IPS-NIHi11 (cell line): Measurements from ENCODE around the gene NTHL1.

Source experiments
- DNase-seq: peaks from one replicate; pipeline ENCODE4 v3.0.0; 2012; ENCODE audit warnings: mixed read lengths, low spot score

NTHL1 gene

GRCh38 chr16:2047330-2048115 lies at the start of gene NTHL1, which contains the start of gene TSC2:
TSS of gene NTHL1 (minus strand) at chr16:2047834. CDS start at chr16:2047823, 11 bp downstream.
TSS of gene TSC2 (plus strand) at chr16:2047985. CDS start at chr16:2048616, 631 bp downstream.
- DNase-seq: peak; percentile 98

GRCh38 chr16:2096853-2097595 lies 49.4 kb upstream of the NTHL1 start:
- DNase-seq: no peak

GRCh38 chr16:2095918-2096582 lies 48.4 kb upstream of the NTHL1 start:
- DNase-seq: no peak

GRCh38 chr16:2095315-2095853 lies 47.8 kb upstream of the NTHL1 start:
- DNase-seq: no peak

- no peak for DNase-seq
These were observed 46.2 kb upstream of the NTHL1 start for GRCh38 chr16:2093793-2094192.

GRCh38 chr16:2092866-2093265 lies 45.2 kb upstream of the NTHL1 start:
- DNase-seq: no peak

GRCh38 chr16:2092256-2092620 lies 44.6 kb upstream of the NTHL1 start:
- no peak for DNase-seq

GRCh38 chr16:2091547-2092255 lies 44.1 kb upstream of the NTHL1 start:
- no peak for DNase-seq

GRCh38 chr16:2090777-2091546 lies 43.3 kb upstream of the NTHL1 start:
- DNase-seq: peak; percentile 100

GRCh38 chr16:2090481-2090776 lies 42.8 kb upstream of the NTHL1 start:
- DNase-seq: no peak

GRCh38 chr16:2089706-2090480 lies 42.3 kb upstream of the NTHL1 start:
- DNase-seq: no peak

GRCh38 chr16:2088759-2089358 lies 41.2 kb upstream of the NTHL1 start:
- DNase-seq: no peak

GRCh38 chr16:2087748-2088631 lies 40.4 kb upstream of the NTHL1 start:
- no peak for DNase-seq

- no peak for DNase-seq
These were observed 39.4 kb upstream of the NTHL1 start for GRCh38 chr16:2086812-2087747.

- DNase-seq: no peak
These were observed 38.6 kb upstream of the NTHL1 start for GRCh38 chr16:2086106-2086742.

GRCh38 chr16:2085669-2086068 lies 38.0 kb upstream of the NTHL1 start:
- no peak for DNase-seq

- DNase-seq: peak; percentile 39
These were observed 37.4 kb upstream of the NTHL1 start for GRCh38 chr16:2084895-2085625.
